ENCODE measurements around the gene DROSHA.
"Not testable (repeated sequence)": the region's sequence is repeated elsewhere in the genome, so short reads cannot be mapped to it uniquely, and the experiment has no call there.

DROSHA gene

GRCh38 chr5:31416547-31416946, 115.3 kb downstream of the DROSHA start:
- DNase-seq (ENCODE audit: low read depth in 2 of 2) = no peak

GRCh38 chr5:31415960-31416359, 115.9 kb downstream of the DROSHA start:
- no peak for DNase-seq (ENCODE audit: low read depth in 2 of 2)

GRCh38 chr5:31415009-31415923, 116.6 kb downstream of the DROSHA start:
- no peak for DNase-seq (ENCODE audit: low read depth in 2 of 2)

- DNase-seq (ENCODE audit: low read depth in 2 of 2) = no peak
Measured at GRCh38 chr5:31413030-31413812, 118.7 kb downstream of the DROSHA start.

- DNase-seq (ENCODE audit: low read depth in 2 of 2) = no peak
Measured at GRCh38 chr5:31412324-31412723, 119.6 kb downstream of the DROSHA start.

GRCh38 chr5:31410089-31410488, 121.8 kb downstream of the DROSHA start:
- DNase-seq (ENCODE audit: low read depth in 2 of 2) = no peak

GRCh38 chr5:31408814-31409213, 123.1 kb downstream of the DROSHA start:
- DNase-seq (ENCODE audit: low read depth in 2 of 2) = no peak

GRCh38 chr5:31407921-31408693, 123.8 kb downstream of the DROSHA start:
- DNase-seq (ENCODE audit: low read depth in 2 of 2) = no peak

GRCh38 chr5:31404325-31404724, 127.6 kb downstream of the DROSHA start:
- no peak for DNase-seq (ENCODE audit: low read depth in 2 of 2)

- no peak for DNase-seq (ENCODE audit: low read depth in 2 of 2)
Measured at GRCh38 chr5:31401691-31402090, 130.2 kb downstream of the DROSHA start.

GRCh38 chr5:31397926-31398557, 133.9 kb downstream of the DROSHA start:
- no peak for DNase-seq (ENCODE audit: low read depth in 2 of 2)

- no peak for DNase-seq (ENCODE audit: low read depth in 2 of 2)
Measured at GRCh38 chr5:31396611-31397295, 135.1 kb downstream of the DROSHA start.

- DNase-seq (ENCODE audit: low read depth in 2 of 2) = not testable (repeated sequence)
Measured at GRCh38 chr5:31395450-31396045, 136.3 kb downstream of the DROSHA start.

- DNase-seq (ENCODE audit: low read depth in 2 of 2) = no peak
Measured at GRCh38 chr5:31393126-31393525, 138.8 kb downstream of the DROSHA start.

GRCh38 chr5:31392061-31392460, 139.8 kb downstream of the DROSHA start:
- DNase-seq (ENCODE audit: low read depth in 2 of 2) = no peak

- DNase-seq (ENCODE audit: low read depth in 2 of 2) = no peak
Measured at GRCh38 chr5:31390256-31390655, 141.6 kb downstream of the DROSHA start.

- DNase-seq (ENCODE audit: low read depth in 2 of 2) = no peak
Measured at GRCh38 chr5:31385774-31386537, 145.9 kb downstream of the DROSHA start.

- no peak for DNase-seq (ENCODE audit: low read depth in 2 of 2)
Measured at GRCh38 chr5:31383734-31384133, 148.2 kb downstream of the DROSHA start.

GRCh38 chr5:31382051-31382878, 149.6 kb downstream of the DROSHA start:
- DNase-seq (ENCODE audit: low read depth in 2 of 2) = no peak

Data from stimulated activated CD8-positive, alpha-beta memory T cell treated with anti-CD3 and anti-CD28 coated beads, Interleukin-7, amount 100 ng/mL, for 1 hour (primary cell).